Osteocyte (in vitro differentiated cells): ENCODE results near the gene OR5A1. TPM values are rescaled to one million over a fixed set of nuclear protein-coding genes. Genes with fewer than 3 reads are reported as not detected.

Experiments
- DNase-seq: peaks from one replicate; pipeline ENCODE4 v3.0.0; 2021; ENCODE audit warnings: mixed read lengths; ENCODE audit not compliant: unreplicated experiment; ENCODE audit errors: extremely low spot score
- H3K27ac Mint-ChIP-seq: one replicate; pipeline ENCODE4 v1.8.0; 2021; ENCODE audit warnings: mild to moderate bottlenecking, mixed read lengths; ENCODE audit not compliant: unreplicated experiment
- H3K27me3 Mint-ChIP-seq: one replicate; pipeline ENCODE4 v1.8.0; 2021; ENCODE audit warnings: mixed read lengths; ENCODE audit not compliant: unreplicated experiment
- H3K36me3 Mint-ChIP-seq: one replicate; pipeline ENCODE4 v1.8.0; 2021; ENCODE audit warnings: mixed read lengths; ENCODE audit not compliant: unreplicated experiment
- H3K4me1 Mint-ChIP-seq: one replicate; pipeline ENCODE4 v1.8.0; 2021; ENCODE audit warnings: mixed read lengths; ENCODE audit not compliant: unreplicated experiment
- H3K4me3 Mint-ChIP-seq: one replicate; pipeline ENCODE4 v1.8.0; 2021; ENCODE audit warnings: mild to moderate bottlenecking, moderate library complexity, mixed read lengths; ENCODE audit not compliant: unreplicated experiment
- H3K9me3 Mint-ChIP-seq: one replicate; pipeline ENCODE4 v1.8.0; 2021; ENCODE audit warnings: mixed read lengths; ENCODE audit not compliant: unreplicated experiment
- CTCF ChIP-seq: fragments of 200-600 bp; sonication (generic); IDR thresholded peaks from 2 replicates; pipeline ENCODE4 v1.5.0; 2021; ENCODE audit warnings: antibody characterized with exemption, mild to moderate bottlenecking, moderate library complexity
- total RNA-seq: library from RNA; stranded (reverse); gene quantifications from 2 replicates; pipeline ENCODE4 v1.2.1, GENCODE V29; 2021

The OR5A1 gene
- total RNA-seq, 1 donor from 2014 or later = not detected

GRCh38 chr11:59423835-59424234, 12.4 kb upstream of the OR5A1 start:
- no peak for DNase-seq
- H3K9me3 Mint-ChIP-seq = no peaks in the 10 kb centered on the region
- peaks cover 17% of the 10 kb centered on the region for H3K27me3 Mint-ChIP-seq
- H3K36me3 Mint-ChIP-seq = no peaks in the 10 kb centered on the region
- no peak overlapping the region for H3K4me3 Mint-ChIP-seq
- H3K4me1 Mint-ChIP-seq = no peaks in the 10 kb centered on the region
- H3K27ac Mint-ChIP-seq = no peak overlapping the region
- no peak for TF ChIP-seq CTCF

- H3K27ac Mint-ChIP-seq = no peak overlapping the region
- H3K36me3 Mint-ChIP-seq = no peaks in the 10 kb centered on the region
- TF ChIP-seq CTCF = no peak
- DNase-seq = no peak
- H3K9me3 Mint-ChIP-seq = no peaks in the 10 kb centered on the region
- H3K4me1 Mint-ChIP-seq = no peaks in the 10 kb centered on the region
- H3K27me3 Mint-ChIP-seq = peaks cover 21% of the 10 kb centered on the region
- H3K4me3 Mint-ChIP-seq = no peak overlapping the region
Observed at GRCh38 chr11:59425131-59425530, 11.1 kb upstream of the OR5A1 start.

- no peak for DNase-seq
Observed at GRCh38 chr11:59426361-59427067, 9.8 kb upstream of the OR5A1 start, which contains the start of gene OR5A2. TSS of gene OR5A2 (minus strand) at chr11:59426413. CDS start at chr11:59422953, 3,460 bp downstream.

GRCh38 chr11:59427068-59427382, 9.2 kb upstream of the OR5A1 start:
- Mint-ChIP-seq H3K4me3 (no peak overlapping the region), H3K36me3 (no peaks in the 10 kb centered on the region), H3K27me3 (peaks cover 24% of the 10 kb centered on the region), H3K4me1 (no peaks in the 10 kb centered on the region), H3K9me3 (no peaks in the 10 kb centered on the region), H3K27ac (no peak overlapping the region)
- DNase-seq = no peak
- TF ChIP-seq CTCF = no peak

More at GRCh38 chr11:59426361-59427067, 9.8 kb upstream of the OR5A1 start, which contains the start of gene OR5A2:
- H3K4me1 Mint-ChIP-seq = no peaks in the 10 kb centered on the region
- peaks cover 20% of the 10 kb centered on the region for H3K27me3 Mint-ChIP-seq
- no peak within 1 kb of the TSS for H3K27ac Mint-ChIP-seq
- TF ChIP-seq CTCF = no peak
- H3K36me3 Mint-ChIP-seq = no peaks in the 10 kb centered on the region
- H3K4me3 Mint-ChIP-seq = no peak within 1 kb of the TSS
- no peaks in the 10 kb centered on the region for H3K9me3 Mint-ChIP-seq

GRCh38 chr11:59429924-59430516, 6.2 kb upstream of the OR5A1 start:
- Mint-ChIP-seq H3K4me3 (no peak overlapping the region), H3K27me3 (peaks cover 23% of the 10 kb centered on the region), H3K36me3 (no peaks in the 10 kb centered on the region), H3K4me1 (no peaks in the 10 kb centered on the region), H3K27ac (no peak overlapping the region), H3K9me3 (no peaks in the 10 kb centered on the region)
- no peak for DNase-seq
- peak; percentile 67 for TF ChIP-seq CTCF
